PFSK-1 (cell line): Measurements from ENCODE around the gene CD81.

Experiments
- FOXP2 ChIP-seq: optimal IDR thresholded peaks from 2 replicates; pipeline ENCODE3; 2011; ENCODE audit warnings: borderline replicate concordance, control low read depth, inconsistent platforms; ENCODE audit not compliant: insufficient read depth; ENCODE audit errors: extremely low read length, extremely low read depth
- POLR2AphosphoS5 ChIP-seq: IDR thresholded peaks from 2 replicates; pipeline ENCODE4 v1.6.1; 2012; ENCODE audit warnings: low read depth, mild to moderate bottlenecking, control low read depth, low read length, moderate library complexity
- REST ChIP-seq, 2 experiments: IDR thresholded peaks; 2 replicates each; pipeline versions ENCODE4 v1.6.1 to v1.8.0; 2011 to 2012; ENCODE audit warnings: low read depth in 2 of 2, low read length in 2 of 2, control low read depth in 1 of 2, inconsistent platforms in 1 of 2, mild to moderate bottlenecking in 1 of 2, moderate library complexity in 1 of 2; ENCODE audit not compliant: insufficient read depth in 1 of 2
- SIN3A ChIP-seq: IDR thresholded peaks from 2 replicates; pipeline ENCODE4 v1.6.1; 2012; ENCODE audit warnings: mild to moderate bottlenecking, low read length, moderate library complexity, borderline replicate concordance; ENCODE audit not compliant: insufficient read depth
- TAF1 ChIP-seq: IDR thresholded peaks from 2 replicates; pipeline ENCODE4 v1.6.1; 2012; ENCODE audit warnings: low read length, control low read depth, borderline replicate concordance; ENCODE audit not compliant: insufficient read depth

DNA sequence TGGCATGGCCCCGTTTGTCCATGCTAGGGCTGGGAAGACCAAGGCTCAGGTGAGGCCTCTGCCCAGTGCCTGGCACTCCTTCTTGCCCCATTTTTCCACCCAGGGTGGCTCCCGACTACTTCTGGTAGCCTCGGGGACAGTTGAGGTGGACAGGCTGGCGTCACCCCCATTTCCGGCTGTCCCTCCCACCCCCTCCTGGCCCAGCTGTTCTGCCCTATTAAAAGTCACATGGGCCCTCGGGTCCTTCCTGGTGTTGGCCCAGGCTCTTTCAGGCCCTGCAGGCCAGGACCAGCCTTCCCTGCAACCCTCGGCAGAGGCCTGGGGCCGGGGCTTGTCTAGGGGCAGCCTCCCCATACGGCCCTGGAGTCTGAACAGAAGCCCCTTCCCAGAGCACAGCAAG is 9.5 kb downstream of the CD81 start:
- TF ChIP-seq TAF1, result no peak
- no peak for TF ChIP-seq POLR2AphosphoS5
- TF ChIP-seq REST (IDR thresholded peaks at IDR 0.05; ENCODE audit: insufficient read depth in 1 of 2, low read depth in 2 of 2, low read length in 2 of 2), result no peak
- no peak for TF ChIP-seq SIN3A
- no peak for TF ChIP-seq FOXP2
